Fibroblast of mammary gland (primary cell): ENCODE measurements around the gene MUC15.

ENCODE experiments used
- DNase-seq: peaks from one replicate; pipeline ENCODE4 v3.0.0-alpha.2; 2010; ENCODE audit warnings: low read depth
- H3K4me3 ChIP-seq: 2 replicates; pipeline ENCODE4 v1.5.1; 2011; ENCODE audit warnings: low read depth, mild to moderate bottlenecking, low read length, moderate library complexity; ENCODE audit not compliant: control insufficient read depth
- TF ChIP-seq, protein P1 (sequence below): conservative IDR thresholded peaks from 2 replicates; pipeline ENCODE4 v1.5.1; 2011; ENCODE audit warnings: low read depth, low read length, inconsistent platforms; ENCODE audit not compliant: control insufficient read depth, insufficient read depth

Gene MUC15

GRCh38 chr11:26553182-26553581 lies 18.9 kb downstream of the MUC15 start:
- TF ChIP-seq, protein P1, sequence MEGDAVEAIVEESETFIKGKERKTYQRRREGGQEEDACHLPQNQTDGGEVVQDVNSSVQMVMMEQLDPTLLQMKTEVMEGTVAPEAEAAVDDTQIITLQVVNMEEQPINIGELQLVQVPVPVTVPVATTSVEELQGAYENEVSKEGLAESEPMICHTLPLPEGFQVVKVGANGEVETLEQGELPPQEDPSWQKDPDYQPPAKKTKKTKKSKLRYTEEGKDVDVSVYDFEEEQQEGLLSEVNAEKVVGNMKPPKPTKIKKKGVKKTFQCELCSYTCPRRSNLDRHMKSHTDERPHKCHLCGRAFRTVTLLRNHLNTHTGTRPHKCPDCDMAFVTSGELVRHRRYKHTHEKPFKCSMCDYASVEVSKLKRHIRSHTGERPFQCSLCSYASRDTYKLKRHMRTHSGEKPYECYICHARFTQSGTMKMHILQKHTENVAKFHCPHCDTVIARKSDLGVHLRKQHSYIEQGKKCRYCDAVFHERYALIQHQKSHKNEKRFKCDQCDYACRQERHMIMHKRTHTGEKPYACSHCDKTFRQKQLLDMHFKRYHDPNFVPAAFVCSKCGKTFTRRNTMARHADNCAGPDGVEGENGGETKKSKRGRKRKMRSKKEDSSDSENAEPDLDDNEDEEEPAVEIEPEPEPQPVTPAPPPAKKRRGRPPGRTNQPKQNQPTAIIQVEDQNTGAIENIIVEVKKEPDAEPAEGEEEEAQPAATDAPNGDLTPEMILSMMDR = no peak
- H3K4me3 ChIP-seq = no peak overlapping the region
- DNase-seq = no peak

DNA sequence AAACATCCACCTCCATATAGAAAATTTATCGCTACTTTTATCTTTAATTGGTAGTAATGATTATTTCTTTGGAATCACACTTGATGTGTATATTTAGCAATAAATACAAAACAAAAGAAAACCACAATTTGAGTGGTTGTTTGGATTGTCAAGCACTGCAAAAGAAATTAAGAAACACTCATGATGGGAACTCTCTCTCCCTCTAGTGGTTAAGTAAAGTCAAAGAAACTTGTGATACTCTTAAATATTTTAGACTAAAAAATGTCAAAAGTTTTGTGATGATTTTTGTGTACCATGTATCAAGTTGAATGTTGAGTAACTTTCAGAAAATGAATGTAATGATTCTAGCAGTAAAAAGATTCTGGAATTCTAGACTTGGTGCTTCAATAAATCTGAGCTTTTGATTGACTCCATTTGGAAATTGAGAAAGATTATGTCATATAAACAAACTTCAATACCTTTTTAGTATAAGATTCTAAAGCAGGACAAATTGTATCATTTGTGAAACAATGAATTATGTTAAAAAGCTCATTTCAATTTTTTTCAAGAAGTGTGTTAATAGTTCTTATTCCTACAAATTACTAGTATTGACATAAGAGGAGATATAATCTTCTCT lies 20.8 kb downstream of the MUC15 start:
- TF ChIP-seq, protein P1 = peak; percentile 63
- peak; percentile 63 for DNase-seq
- no peak overlapping the region for H3K4me3 ChIP-seq

DNA sequence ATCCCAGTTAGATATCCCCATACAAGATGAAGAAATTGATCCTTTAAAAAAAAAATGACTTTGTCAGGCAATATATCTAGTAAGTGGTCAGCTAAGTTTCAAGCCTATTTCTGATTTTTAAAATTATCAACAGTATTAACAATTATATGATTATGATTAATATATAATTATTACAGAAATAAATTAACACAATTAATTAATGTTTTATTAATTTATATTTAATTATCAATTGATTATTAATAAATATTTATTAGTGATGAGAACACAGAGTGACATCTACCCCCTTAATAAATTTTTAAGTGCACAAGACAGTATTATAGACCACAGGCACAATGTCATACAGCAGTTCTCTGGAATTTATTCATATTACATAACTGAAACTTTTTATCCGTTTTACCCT lies 22.0 kb downstream of the MUC15 start:
- DNase-seq = no peak
- H3K4me3 ChIP-seq = no peak overlapping the region
- TF ChIP-seq, protein P1 = no peak

GRCh38 chr11:26549176-26549575 lies 22.9 kb downstream of the MUC15 start:
- no peak for DNase-seq
- TF ChIP-seq, protein P1 = no peak
- no peak overlapping the region for H3K4me3 ChIP-seq

- TF ChIP-seq, protein P1 = no peak
- no peak overlapping the region for H3K4me3 ChIP-seq
- DNase-seq = no peak
Observed at GRCh38 chr11:26541870-26542269, 30.2 kb downstream of the MUC15 start.

DNA sequence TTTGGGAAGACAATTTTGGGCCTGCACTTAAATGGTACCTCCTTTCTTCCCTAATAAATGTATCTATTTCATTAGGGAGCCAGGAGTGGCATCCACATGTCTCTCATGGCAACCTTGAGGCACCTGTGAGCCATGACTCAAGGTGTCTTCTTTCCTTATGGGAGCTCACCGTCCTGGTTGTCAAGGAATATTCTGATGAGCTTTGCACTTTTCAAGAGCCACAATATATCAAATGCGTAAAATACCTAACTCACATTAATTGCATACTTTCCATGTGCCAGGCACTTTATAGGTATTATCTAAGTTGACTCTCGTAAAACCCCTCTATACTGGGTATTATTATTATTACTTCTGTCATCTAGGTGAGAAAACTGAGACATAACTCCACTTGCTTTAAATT lies 32.5 kb downstream of the MUC15 start:
- no peak overlapping the region for H3K4me3 ChIP-seq
- no peak for DNase-seq
- TF ChIP-seq, protein P1 = no peak

DNA sequence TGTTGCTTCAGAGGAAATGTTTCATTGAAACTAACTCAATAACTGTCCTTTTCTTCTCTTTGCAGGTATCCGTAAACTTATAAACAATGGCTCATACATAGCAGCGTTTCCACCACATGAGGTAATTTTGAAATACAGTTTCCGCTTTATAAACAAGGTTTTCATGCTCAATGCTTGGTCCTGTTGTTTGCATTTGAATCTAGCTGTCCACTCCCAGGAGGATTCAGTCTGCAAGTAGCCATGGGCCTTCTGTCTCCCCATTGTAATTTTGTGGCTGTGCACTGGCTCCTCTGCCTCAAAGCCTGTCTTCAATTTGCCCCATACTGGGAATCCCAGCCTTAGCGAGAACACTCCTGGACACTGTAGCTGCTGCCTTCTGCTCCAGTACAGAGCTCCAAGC lies 34.7 kb downstream of the MUC15 start:
- DNase-seq = no peak
- TF ChIP-seq, protein P1 = no peak
- no peak overlapping the region for H3K4me3 ChIP-seq
